Activated T-helper 17 cell treated with anti-CD3 and anti-CD28 coated beads, Interleukin-2, amount 50 U/mL, for 72 hours (primary cell): Measurements from ENCODE around the gene SRGAP2. TPM values are rescaled to one million over a fixed set of nuclear protein-coding genes. Genes with fewer than 3 reads are reported as not detected.
"Not testable (repeated sequence)": the region's sequence is repeated elsewhere in the genome, so short reads cannot be mapped to it uniquely, and the experiment has no call there.

Experiments
- ATAC-seq: fragments of 150-1000 bp; cut with Tn5 transposase; replicated peaks from 2 replicates; pipeline ENCODE4 v1.10.0; 2021; ENCODE audit warnings: mild to moderate bottlenecking, moderate library complexity
- H3K27ac Mint-ChIP-seq: one replicate; pipeline ENCODE4 v1.8.0; 2022; ENCODE audit warnings: mixed read lengths
- H3K27me3 Mint-ChIP-seq: one replicate; pipeline ENCODE4 v1.8.0; 2022; ENCODE audit warnings: mixed read lengths
- H3K36me3 Mint-ChIP-seq: one replicate; pipeline ENCODE4 v1.8.0; 2022; ENCODE audit warnings: low read depth, mild to moderate bottlenecking, mixed read lengths
- H3K4me1 Mint-ChIP-seq: one replicate; pipeline ENCODE4 v1.8.0; 2022; ENCODE audit warnings: mixed read lengths
- H3K4me3 Mint-ChIP-seq: one replicate; pipeline ENCODE4 v1.8.0; 2022; ENCODE audit warnings: mild to moderate bottlenecking, mixed read lengths
- H3K9me3 Mint-ChIP-seq: one replicate; pipeline ENCODE4 v1.8.0; 2022; ENCODE audit warnings: mixed read lengths
- total RNA-seq, 2 donors: library from RNA; stranded (reverse); gene quantifications; one replicate each; pipeline ENCODE4 v1.2.3, GENCODE V29; 2022

SRGAP2 gene
- total RNA-seq, 2 donors from 2014 or later = 45.8 to 59.7 TPM

DNA sequence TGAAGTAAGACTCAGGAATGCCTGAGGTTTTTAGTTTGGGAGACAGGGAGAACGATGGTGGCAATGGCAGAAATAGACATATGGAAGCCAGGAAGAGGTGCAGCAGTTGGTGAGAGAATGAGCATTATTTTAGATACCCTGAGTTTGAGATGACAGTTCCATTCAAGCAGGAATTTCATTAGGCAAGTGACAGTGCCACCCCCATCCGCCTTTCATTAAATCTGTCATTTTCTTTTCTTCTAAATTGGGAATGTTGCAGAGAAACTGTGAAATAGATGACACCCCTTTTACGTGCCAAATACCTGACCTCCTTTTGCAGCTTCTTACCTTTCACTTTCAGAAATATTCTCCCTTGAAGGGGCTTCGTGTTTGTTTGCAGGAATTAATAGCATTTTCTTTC, 22.0 kb downstream of the SRGAP2 start:
- not testable (repeated sequence) for H3K36me3 Mint-ChIP-seq, H3K4me3 Mint-ChIP-seq, H3K4me1 Mint-ChIP-seq, ATAC-seq, H3K27me3 Mint-ChIP-seq, H3K9me3 Mint-ChIP-seq, H3K27ac Mint-ChIP-seq

DNA sequence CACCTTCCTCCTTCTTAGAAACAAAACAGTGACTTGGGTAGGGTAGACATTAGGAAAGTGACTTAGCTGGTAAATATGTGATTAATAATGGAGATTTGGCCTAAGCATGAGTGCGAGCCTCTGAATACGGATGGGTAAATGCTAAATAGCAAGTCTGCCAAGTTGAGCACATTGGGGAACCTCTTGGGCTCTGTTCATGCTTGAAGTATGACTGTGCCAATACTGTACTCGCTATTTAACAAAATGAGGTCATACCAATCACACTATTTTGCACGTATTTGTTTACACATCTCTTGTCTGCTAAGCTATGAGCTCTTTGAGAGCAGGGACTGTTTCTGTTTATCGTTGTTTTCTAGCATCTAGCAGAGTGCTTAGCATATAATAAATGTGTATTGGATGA, 23.5 kb downstream of the SRGAP2 start:
- H3K36me3 Mint-ChIP-seq, H3K27ac Mint-ChIP-seq, H3K4me1 Mint-ChIP-seq, H3K4me3 Mint-ChIP-seq, H3K27me3 Mint-ChIP-seq, H3K9me3 Mint-ChIP-seq, ATAC-seq: not testable (repeated sequence)

DNA sequence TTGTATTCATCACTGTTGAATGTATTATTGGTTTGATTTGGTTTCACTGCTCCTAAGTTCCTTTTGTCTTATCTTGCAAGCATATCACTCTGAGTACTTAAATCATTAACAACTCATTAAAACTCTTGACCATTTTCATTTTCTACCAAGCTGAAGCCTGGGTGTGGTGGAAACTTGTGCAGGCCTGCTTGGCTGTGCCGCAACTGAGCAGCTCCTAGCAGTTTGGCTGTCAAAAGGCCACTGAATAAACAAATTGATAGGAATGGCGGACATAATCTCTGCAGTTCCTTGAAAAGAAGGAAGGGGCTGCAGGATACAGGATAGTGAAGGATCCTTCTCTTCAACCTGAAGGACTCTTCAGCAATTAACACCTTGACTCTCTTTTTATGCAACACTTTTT, 25.9 kb downstream of the SRGAP2 start:
- not testable (repeated sequence) for H3K27me3 Mint-ChIP-seq, H3K9me3 Mint-ChIP-seq, ATAC-seq, H3K4me1 Mint-ChIP-seq, H3K36me3 Mint-ChIP-seq, H3K27ac Mint-ChIP-seq, H3K4me3 Mint-ChIP-seq

DNA sequence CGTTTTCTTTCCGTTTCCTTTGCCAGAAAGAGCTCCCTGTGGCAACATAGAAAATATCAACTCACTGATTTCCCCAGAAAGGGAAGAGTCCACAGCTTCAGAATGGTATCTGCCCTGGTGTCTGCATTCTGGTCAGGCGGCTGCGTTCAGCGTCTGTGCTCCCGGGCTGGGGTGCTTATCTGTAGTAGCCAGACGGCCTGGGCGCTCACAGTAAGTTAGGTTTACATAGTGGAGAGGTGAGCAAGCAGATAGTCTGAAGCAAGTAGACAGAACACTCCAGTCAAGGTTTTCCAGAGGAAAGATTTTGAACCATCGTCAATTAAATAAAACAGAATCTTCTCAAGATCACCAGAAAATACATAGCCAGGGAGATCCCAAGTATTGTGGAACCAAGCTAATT, 28.6 kb downstream of the SRGAP2 start:
- not testable (repeated sequence) for H3K27me3 Mint-ChIP-seq, H3K27ac Mint-ChIP-seq, H3K4me3 Mint-ChIP-seq, ATAC-seq, H3K9me3 Mint-ChIP-seq, H3K36me3 Mint-ChIP-seq, H3K4me1 Mint-ChIP-seq

DNA sequence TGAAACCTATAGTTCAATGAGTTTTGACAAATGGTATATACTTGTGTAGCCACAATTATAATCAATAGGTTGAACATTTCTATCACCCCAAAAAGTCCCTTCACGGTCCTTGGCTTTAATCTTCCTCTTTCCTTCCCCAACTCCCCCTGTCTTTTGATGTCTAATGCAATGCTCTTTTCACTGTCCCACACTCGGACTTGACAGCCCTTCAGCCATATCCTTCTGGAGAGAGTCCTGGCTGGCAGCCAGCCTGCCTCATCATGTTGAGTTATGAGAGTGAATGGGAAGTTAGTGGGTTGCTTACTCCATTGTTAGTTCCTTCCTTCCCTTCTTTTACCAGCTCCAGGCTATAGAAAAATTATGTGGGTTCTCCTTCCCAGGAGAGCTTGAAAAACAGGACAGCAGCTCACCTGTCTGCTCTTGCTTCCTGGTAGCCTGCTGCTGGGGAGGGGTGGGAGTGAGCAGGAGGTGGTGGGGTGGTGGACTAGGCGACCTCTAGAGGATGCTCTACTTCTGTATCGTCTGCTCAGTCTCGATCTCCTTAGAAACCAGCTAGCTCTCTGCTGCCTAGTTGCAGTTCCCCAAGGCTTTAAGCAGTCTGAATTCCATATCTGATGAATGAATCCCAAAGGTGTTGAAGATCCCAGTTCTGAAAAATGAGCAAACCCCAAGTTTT, 29.8 kb downstream of the SRGAP2 start:
- ATAC-seq = peak; percentile 34
- H3K9me3 Mint-ChIP-seq, H3K27me3 Mint-ChIP-seq, H3K4me3 Mint-ChIP-seq, H3K36me3 Mint-ChIP-seq, H3K4me1 Mint-ChIP-seq, H3K27ac Mint-ChIP-seq: not testable (repeated sequence)

DNA sequence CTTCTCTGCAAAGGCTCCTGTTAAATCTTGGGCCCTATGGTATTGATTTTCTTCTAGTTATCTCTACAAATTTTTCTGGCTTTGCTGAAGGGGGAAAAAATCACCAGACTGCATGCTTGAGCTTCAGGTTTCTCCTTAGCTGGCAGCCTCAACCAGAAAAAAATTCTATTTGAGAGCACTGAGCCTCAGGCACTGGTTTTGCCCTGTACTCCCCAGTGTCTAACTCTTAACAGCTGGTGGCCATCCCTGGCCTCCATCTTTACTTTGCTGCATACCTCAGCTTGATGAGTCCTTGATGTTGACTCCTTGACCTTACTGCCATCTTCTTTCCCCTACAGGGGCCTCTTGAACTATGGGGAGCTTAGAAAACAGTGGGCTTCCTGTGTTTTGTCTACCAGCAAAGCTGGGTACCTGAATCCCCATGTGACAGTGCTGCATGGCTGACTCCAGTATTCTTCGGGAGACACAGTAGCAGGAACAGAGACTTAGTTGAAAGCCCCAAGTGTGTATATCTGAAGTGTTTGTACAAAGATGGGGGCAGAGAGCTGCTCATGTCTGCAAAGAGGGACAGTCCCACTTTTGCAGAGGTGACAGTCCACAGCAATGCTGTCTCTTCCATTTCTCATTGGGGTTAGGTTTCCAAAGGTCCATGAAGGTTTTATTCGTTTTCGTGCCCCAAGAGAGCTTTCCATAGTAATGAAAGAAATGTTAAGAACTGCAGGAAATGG, 31.0 kb downstream of the SRGAP2 start:
- H3K4me3 Mint-ChIP-seq, ATAC-seq: not testable (repeated sequence)

DNA sequence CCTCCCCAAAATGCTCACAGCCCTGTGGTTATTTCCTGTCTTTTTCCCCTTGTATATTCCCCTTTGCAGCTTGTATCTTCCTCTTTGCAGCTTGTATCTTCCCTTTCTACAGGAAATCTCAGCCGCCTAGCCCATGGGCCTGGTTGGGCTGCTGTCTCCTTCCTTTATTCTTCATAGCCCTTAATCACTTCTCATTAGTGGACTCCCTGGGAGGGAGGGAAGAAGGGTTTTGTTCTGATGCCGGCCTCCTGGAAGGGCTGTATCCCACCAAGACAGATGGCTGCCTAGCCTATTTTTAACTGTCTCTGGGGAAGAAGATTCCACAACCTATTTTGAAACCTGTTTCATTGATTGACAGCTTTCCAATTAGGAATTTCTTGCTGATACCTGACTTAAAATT, 31.8 kb downstream of the SRGAP2 start:
- H3K4me1 Mint-ChIP-seq, H3K36me3 Mint-ChIP-seq, H3K27ac Mint-ChIP-seq, ATAC-seq, H3K27me3 Mint-ChIP-seq, H3K4me3 Mint-ChIP-seq, H3K9me3 Mint-ChIP-seq: not testable (repeated sequence)

More for the DNA sequence above, 31.0 kb downstream of the SRGAP2 start:
- H3K9me3 Mint-ChIP-seq, H3K27me3 Mint-ChIP-seq, H3K36me3 Mint-ChIP-seq, H3K4me1 Mint-ChIP-seq, H3K27ac Mint-ChIP-seq: not testable (repeated sequence)

DNA sequence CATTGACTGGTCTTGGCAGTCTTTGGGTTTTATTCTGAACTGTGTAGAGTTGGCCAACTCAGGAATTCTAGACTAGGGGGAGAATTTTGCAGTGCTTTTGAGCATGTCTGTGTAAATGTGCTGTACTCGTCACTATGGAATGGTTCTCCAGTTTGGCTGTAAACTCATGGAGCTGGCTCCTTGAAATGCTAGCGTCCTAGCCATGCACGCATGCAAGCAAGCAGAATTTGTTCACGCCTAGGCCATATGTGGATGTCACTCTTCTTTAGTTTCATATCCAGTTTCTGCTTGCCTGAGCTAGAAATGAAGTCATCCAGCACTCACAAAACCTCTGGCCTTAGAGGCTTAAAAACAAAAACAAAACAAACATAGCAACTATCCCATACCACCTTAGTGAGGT, 36.9 kb downstream of the SRGAP2 start:
- H3K27me3 Mint-ChIP-seq, H3K4me1 Mint-ChIP-seq, H3K4me3 Mint-ChIP-seq, H3K36me3 Mint-ChIP-seq, H3K9me3 Mint-ChIP-seq, H3K27ac Mint-ChIP-seq: not testable (repeated sequence)
- peak; percentile 54 for ATAC-seq

DNA sequence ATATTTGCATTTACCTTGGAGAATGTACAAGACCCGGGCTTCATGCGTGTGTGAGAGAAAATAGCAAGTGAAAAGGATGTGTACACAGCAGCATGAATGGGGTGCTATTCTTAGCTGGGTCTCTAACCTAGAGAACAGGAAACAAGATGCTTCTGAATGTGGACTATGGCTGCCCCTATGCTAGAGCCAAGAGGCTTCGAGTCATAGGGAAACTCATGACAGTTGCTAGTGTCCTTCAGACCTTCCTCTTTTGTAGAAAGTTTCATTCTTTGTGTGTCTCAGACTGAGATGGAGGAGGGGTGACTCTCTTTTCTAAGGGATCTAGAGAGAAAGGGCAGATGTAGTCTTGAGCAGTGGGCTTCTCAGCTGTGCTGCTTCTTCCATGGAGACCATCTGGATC, 40.0 kb downstream of the SRGAP2 start:
- H3K4me3 Mint-ChIP-seq, H3K36me3 Mint-ChIP-seq, H3K27me3 Mint-ChIP-seq, H3K4me1 Mint-ChIP-seq, H3K9me3 Mint-ChIP-seq, H3K27ac Mint-ChIP-seq: not testable (repeated sequence)
- ATAC-seq = peak; percentile 95

DNA sequence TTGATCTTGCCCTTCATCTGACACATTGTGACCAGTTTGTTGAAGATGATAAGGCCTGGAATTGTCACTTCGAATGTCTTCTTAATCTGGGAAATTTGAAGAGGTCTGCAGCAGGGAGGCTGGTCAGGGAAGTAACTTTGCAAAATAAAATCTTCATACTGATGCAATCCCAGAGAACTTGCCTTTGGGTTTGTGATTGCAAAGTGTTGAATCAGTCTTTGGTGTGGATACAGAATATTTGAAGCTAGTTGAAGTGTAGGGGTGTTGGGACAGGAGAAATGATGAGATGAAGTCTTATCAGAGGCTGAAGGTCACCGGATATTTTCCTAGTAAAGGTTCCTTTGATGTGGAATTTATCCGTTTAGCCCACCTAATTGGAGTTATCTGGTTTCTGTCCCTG, 42.1 kb downstream of the SRGAP2 start:
- H3K4me1 Mint-ChIP-seq, H3K27ac Mint-ChIP-seq, H3K9me3 Mint-ChIP-seq, H3K27me3 Mint-ChIP-seq, ATAC-seq, H3K4me3 Mint-ChIP-seq, H3K36me3 Mint-ChIP-seq: not testable (repeated sequence)

DNA sequence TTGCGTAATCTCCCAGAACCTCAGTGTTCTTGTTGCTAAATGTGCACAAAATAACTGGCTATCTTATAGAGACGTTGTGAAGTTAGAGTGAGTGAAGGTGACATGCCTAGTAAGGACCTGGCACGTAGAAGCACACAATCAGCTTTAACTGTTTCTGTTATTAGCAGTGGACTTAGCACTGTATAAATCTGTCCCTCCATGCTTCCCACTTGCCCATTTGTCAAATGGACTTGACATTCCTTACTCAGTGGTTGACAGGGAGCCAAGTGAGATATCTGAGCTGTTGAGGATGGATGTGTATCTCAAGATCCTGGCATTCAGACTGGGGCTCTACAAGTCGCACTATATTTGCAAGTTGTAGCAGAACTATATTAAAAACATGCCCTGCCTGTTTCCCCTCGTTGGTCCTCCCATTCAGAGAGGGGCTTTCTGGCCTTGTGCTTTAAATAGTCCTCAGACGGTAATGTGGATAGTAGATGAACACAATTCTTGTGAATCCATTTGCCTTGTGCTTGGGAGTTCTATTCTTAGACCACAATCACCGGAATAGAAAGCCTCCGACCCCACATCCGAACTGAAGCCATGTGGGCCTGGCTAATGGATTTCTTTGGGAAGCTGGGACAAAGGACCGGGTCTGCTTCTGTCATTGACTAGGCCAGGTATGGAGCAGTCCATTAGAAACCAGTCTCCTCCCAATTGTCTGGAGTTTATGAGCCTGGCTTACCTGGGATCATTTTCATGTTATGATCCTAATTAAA, 43.0 kb downstream of the SRGAP2 start:
- ATAC-seq, H3K4me1 Mint-ChIP-seq, H3K4me3 Mint-ChIP-seq, H3K27ac Mint-ChIP-seq, H3K27me3 Mint-ChIP-seq, H3K36me3 Mint-ChIP-seq, H3K9me3 Mint-ChIP-seq: not testable (repeated sequence)

DNA sequence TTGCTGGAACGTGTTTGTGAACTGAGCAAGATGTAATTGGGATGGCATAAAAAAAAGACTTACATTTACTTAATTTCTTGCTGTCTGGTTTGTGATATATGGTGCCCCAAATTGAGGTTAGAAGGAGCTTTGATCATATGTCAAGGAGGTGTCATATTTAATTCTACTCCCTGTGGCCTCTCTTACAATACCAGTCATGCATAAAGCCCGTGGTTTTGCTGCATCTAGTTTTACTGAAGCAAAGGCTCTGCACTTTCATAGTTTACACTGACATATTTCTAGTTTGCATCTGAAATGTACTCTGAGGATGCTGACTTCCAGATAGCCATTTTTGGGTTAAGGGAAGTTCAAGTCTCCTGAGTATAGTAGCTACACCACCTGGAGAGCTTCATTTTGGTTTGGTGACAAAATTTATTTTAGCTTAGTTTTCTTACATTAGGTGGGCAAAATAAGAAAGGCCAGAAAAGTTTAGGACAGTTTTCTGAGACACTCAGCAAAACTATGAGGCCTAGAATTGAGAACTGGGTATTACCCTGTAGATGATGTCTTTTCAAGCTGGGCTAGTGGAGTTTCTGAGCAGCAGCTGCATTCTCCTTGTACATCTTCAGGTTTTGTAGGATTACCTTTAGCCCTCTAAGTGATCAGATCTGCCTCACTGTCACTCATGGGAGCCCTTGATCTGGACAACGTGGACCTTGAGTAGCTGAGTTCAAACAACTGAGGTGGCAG, 47.8 kb downstream of the SRGAP2 start:
- not testable (repeated sequence) for H3K27me3 Mint-ChIP-seq, H3K36me3 Mint-ChIP-seq, H3K27ac Mint-ChIP-seq, H3K4me1 Mint-ChIP-seq, H3K4me3 Mint-ChIP-seq, H3K9me3 Mint-ChIP-seq
- ATAC-seq = peak; percentile 85

DNA sequence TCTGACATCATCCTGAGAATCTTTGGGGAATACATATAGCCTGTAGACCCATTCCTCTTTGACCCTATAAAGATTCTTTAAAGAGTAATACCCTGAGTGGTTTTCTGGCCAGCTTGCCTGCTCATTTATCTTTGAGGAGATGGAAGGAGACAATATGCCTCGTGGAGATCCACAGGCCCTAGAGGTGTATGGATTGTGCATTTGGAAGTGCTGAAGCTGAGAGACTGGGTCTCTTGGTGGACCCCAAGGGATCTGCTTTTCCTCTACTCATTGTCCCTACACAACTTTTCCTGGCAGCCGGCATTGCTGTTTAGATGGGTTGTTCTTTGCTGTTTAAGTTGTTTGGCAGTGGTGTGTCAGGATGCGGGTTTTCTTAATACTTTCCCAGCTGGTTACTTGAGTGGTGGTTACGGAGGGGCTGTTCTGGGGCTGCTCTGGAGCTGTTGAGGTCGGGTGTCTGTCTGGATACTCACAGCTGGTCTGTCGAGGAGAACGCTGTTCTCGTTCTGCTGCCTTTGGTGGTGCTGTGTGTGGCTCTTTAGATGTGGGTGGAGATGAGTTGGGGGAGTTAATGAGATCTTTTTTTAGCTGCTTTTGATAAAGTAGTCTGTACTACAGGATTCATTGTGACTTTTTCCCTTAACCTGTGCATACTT, 49.5 kb downstream of the SRGAP2 start:
- H3K9me3 Mint-ChIP-seq, ATAC-seq, H3K27me3 Mint-ChIP-seq, H3K4me1 Mint-ChIP-seq, H3K36me3 Mint-ChIP-seq, H3K4me3 Mint-ChIP-seq, H3K27ac Mint-ChIP-seq: not testable (repeated sequence)
